ENCODE data around the gene USP40. TPM values are rescaled to one million over a fixed set of nuclear protein-coding genes. Genes with fewer than 3 reads are reported as not detected.

The USP40 gene
- total RNA-seq, 1 experiment from 2014 or later, result 34.9 TPM

DNA sequence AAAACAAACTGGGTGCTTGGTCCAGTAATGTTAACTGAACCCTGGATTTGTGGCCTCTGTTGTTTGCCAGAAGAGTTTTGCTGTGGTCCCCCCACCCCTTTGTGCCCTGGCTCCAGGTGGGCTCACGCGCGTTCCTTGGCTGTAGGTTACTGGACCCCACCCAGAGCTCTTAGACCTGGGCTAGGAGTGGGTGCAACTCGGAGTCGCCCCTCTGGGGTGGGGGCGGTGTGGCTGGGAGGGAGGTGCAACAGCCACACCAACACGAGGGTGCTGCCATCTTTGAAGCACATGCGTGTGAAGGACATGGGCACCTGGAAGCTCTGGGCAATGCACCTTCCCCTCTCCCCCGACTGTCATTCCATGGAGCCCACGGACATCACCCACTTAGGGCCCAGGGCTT lies 92.7 kb downstream of the USP40 start:
- Histone ChIP-seq H4K20me1 (ENCODE audit: insufficient read depth) (no peaks in the 10 kb centered on the region), H3K4me1 (ENCODE audit: control insufficient read depth in 1 of 2, insufficient read depth in 2 of 2, low read length in 2 of 2) (no peaks in the 10 kb centered on the region), H3K4me2 (ENCODE audit: low read length) (no peak overlapping the region), H2AFZ (ENCODE audit: low read depth, low read length, poor library complexity, severe bottlenecking) (no peak overlapping the region), H3K4me3 (replicated peaks in 1 of 2; ENCODE audit: low read depth in 1 of 2, low read length in 2 of 2) (no peak overlapping the region), H3K9ac (ENCODE audit: low read length) (no peak overlapping the region), H3K9me3 (ENCODE audit: control insufficient read depth in 1 of 2, insufficient read depth in 1 of 2, low read depth in 1 of 2, low read length in 2 of 2) (no peaks in the 10 kb centered on the region), H3K79me2 (ENCODE audit: insufficient read depth, low read length) (no peaks in the 10 kb centered on the region), H3K36me3 (ENCODE audit: control insufficient read depth in 1 of 2, insufficient read depth in 2 of 2, low read length in 2 of 2) (peaks cover 0 to 8% of the 10 kb centered on the region in 2 experiments; a peak in 2 of 4 replicates), H3K27ac (ENCODE audit: low read depth, low read length) (no peak overlapping the region), H3K9me2 (ENCODE audit: insufficient read depth) (no peaks in the 10 kb centered on the region), H3K27me3 (ENCODE audit: insufficient read depth, low read length) (no peaks in the 10 kb centered on the region)
- DNase-seq (ENCODE audit: low read depth, low spot score), result no peak
- RAD21 ChIA-PET (ENCODE audit: low non-redundant PET in 1 of 2, low total read pairs in 2 of 2, uncharacterized antibody in 2 of 2, unreplicated experiment in 2 of 2), result no interaction called here
- POLR2A ChIA-PET, result no interaction called here
- no TSS peak for BruUV-seq (replicated peaks)
- intact Hi-C loops (cut with micrococcal nuclease), result no loop called here
- ATAC-seq, result no peak
- CTCF ChIA-PET, result no interaction called here
- no peak for TF ChIP-seq ELF1 (IDR thresholded peaks at IDR 0.05; ENCODE audit: borderline replicate concordance, low read depth)
- no peak for TF ChIP-seq YY1 (IDR thresholded peaks at IDR 0.05; ENCODE audit: extremely low read depth, insufficient replicate concordance, low read depth, low read length)
- TF ChIP-seq ZNF274 (IDR thresholded peaks at IDR 0.05; ENCODE audit: low read depth, low read length), result no peak
- TF ChIP-seq CEBPB (IDR thresholded peaks at IDR 0.05; ENCODE audit: low read depth), result no peak
- TF ChIP-seq POLR2A (IDR thresholded peaks at IDR 0.05; ENCODE audit: borderline replicate concordance, extremely low read depth, insufficient read depth, insufficient read length), result no peak
- no peak for TF ChIP-seq RAD21 (IDR thresholded peaks at IDR 0.05; ENCODE audit: low read depth)
- TF ChIP-seq TCF7L2 (IDR thresholded peaks at IDR 0.05; ENCODE audit: borderline replicate concordance, extremely low read depth, insufficient read depth, insufficient read length), result no peak
- no peak for TF ChIP-seq CBX3 (IDR thresholded peaks at IDR 0.05; ENCODE audit: low read depth)
- TF ChIP-seq, protein P1, sequence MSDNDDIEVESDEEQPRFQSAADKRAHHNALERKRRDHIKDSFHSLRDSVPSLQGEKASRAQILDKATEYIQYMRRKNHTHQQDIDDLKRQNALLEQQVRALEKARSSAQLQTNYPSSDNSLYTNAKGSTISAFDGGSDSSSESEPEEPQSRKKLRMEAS (IDR thresholded peaks at IDR 0.05), result no peak
- TF ChIP-seq EGR1 (IDR thresholded peaks at IDR 0.05; ENCODE audit: low read depth), result no peak
- TF ChIP-seq SIN3A (IDR thresholded peaks at IDR 0.05; ENCODE audit: low read depth), result no peak
- TF ChIP-seq EZH2 (IDR thresholded peaks at IDR 0.05), result no peak

DNA sequence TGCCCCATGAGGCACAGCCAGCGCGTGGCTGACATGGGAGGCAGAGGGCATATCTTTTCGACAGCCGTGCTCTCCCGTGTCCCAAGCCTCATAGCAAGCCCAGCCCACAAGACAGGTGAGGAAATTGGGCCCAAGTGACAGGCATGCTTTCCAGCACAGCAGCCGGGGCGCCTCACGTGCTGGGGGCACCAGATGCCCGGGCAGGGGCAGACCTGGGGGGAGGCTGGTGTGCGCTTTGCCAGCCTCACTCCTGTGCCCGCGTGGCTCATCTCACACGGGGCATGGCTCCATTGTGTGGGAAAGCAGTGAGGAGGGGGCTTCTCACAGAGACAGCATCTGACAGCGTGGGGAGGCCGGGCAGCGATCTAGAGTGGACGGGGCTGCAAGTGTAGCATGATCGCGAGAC lies 93.2 kb downstream of the USP40 start:
- no peak for TF ChIP-seq TCF7L2 (IDR thresholded peaks at IDR 0.05; ENCODE audit: borderline replicate concordance, extremely low read depth, insufficient read depth, insufficient read length)
- TF ChIP-seq, protein P2, sequence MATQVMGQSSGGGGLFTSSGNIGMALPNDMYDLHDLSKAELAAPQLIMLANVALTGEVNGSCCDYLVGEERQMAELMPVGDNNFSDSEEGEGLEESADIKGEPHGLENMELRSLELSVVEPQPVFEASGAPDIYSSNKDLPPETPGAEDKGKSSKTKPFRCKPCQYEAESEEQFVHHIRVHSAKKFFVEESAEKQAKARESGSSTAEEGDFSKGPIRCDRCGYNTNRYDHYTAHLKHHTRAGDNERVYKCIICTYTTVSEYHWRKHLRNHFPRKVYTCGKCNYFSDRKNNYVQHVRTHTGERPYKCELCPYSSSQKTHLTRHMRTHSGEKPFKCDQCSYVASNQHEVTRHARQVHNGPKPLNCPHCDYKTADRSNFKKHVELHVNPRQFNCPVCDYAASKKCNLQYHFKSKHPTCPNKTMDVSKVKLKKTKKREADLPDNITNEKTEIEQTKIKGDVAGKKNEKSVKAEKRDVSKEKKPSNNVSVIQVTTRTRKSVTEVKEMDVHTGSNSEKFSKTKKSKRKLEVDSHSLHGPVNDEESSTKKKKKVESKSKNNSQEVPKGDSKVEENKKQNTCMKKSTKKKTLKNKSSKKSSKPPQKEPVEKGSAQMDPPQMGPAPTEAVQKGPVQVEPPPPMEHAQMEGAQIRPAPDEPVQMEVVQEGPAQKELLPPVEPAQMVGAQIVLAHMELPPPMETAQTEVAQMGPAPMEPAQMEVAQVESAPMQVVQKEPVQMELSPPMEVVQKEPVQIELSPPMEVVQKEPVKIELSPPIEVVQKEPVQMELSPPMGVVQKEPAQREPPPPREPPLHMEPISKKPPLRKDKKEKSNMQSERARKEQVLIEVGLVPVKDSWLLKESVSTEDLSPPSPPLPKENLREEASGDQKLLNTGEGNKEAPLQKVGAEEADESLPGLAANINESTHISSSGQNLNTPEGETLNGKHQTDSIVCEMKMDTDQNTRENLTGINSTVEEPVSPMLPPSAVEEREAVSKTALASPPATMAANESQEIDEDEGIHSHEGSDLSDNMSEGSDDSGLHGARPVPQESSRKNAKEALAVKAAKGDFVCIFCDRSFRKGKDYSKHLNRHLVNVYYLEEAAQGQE (IDR thresholded peaks at IDR 0.05; ENCODE audit: low read depth), result no peak
- H3K4me2 ChIP-seq (ENCODE audit: low read length), result no peak overlapping the region
- no peaks in the 10 kb centered on the region for H3K9me3 ChIP-seq (ENCODE audit: control insufficient read depth in 1 of 2, insufficient read depth in 1 of 2, low read depth in 1 of 2, low read length in 2 of 2)
- POLR2A ChIA-PET, result no interaction called here
- H4K20me1 ChIP-seq (ENCODE audit: insufficient read depth), result no peaks in the 10 kb centered on the region
- H3K9ac ChIP-seq (ENCODE audit: low read length), result no peak overlapping the region
- CTCF ChIA-PET, result no interaction called here
- H3K9me2 ChIP-seq (ENCODE audit: insufficient read depth), result no peaks in the 10 kb centered on the region
- intact Hi-C loops (cut with micrococcal nuclease), result no loop called here
- H3K79me2 ChIP-seq (ENCODE audit: insufficient read depth, low read length), result no peaks in the 10 kb centered on the region
- no peaks in the 10 kb centered on the region for H3K27me3 ChIP-seq (ENCODE audit: insufficient read depth, low read length)
- no peak for DNase-seq (ENCODE audit: low read depth, low spot score)
- RAD21 ChIA-PET (ENCODE audit: low non-redundant PET in 1 of 2, low total read pairs in 2 of 2, uncharacterized antibody in 2 of 2, unreplicated experiment in 2 of 2), result no interaction called here
- H3K4me3 ChIP-seq (replicated peaks in 1 of 2; ENCODE audit: low read depth in 1 of 2, low read length in 2 of 2), result no peak overlapping the region
- no peak; the same call in 1 of the 2 replicates for ATAC-seq
- H3K27ac ChIP-seq (ENCODE audit: low read depth, low read length), result no peak overlapping the region
- TSS peak; percentile 16 for BruUV-seq (replicated peaks)
- no peak overlapping the region for H2AFZ ChIP-seq (ENCODE audit: low read depth, low read length, poor library complexity, severe bottlenecking)
- no peaks in the 10 kb centered on the region for H3K4me1 ChIP-seq (ENCODE audit: control insufficient read depth in 1 of 2, insufficient read depth in 2 of 2, low read length in 2 of 2)
- peaks cover 0 to 8% of the 10 kb centered on the region in 2 experiments; a peak in 2 of 4 replicates for H3K36me3 ChIP-seq (ENCODE audit: control insufficient read depth in 1 of 2, insufficient read depth in 2 of 2, low read length in 2 of 2)

Measured in HCT116 (cell line).